ENCODE data around the gene ENOX1.

- TF ChIP-seq CTBP1 (IDR thresholded peaks at IDR 0.05; ENCODE audit: borderline replicate concordance): no peak
- TF ChIP-seq FOXK2 (IDR thresholded peaks at IDR 0.05): no peak
- TF ChIP-seq BHLHE40 (IDR thresholded peaks at IDR 0.05; ENCODE audit: borderline replicate concordance): no peak
- no peak for TF ChIP-seq SP1 (IDR thresholded peaks at IDR 0.05)
- TF ChIP-seq HDGF (IDR thresholded peaks at IDR 0.05; ENCODE audit: borderline replicate concordance): no peak
Observed at GRCh38 chr13:43669964-43670363, 116.8 kb downstream of the ENOX1 start.
